ENCODE data around the gene SPOCK1. TPM values are rescaled to one million over a fixed set of nuclear protein-coding genes. Genes with fewer than 3 reads are reported as not detected.

SPOCK1 gene
- total and polyA plus RNA-seq, 7 donors = 4.2 to 52.7 (median 16.0) TPM

DNA sequence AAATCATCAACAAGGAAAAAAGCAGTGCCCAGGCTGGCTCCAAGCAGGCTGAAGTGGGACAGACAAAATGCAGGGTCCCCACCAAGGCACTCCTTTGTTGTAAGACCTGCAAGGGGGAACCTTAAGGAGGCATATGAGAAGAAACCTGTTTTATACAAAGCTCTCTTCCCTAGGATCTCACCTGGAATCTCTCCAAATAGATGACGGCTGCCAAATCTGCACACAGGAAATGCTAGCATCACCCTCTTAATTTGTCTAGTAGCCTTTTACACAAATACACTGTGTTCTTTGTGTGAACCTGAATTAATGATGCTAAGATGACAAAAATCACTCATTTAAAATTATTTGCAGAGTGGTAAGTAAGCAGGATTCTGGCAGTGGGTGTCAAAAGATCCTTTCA lies 280.2 kb downstream of the SPOCK1 start:
- Histone ChIP-seq H3K36me3 (ENCODE audit: insufficient read depth in 1 of 2, low read depth in 1 of 2) (no peaks in the 10 kb centered on the region), H3K27me3 (ENCODE audit: insufficient read depth in 3 of 3, low read length in 2 of 3) (peaks cover 0 to 2% (median 0%) of the 10 kb centered on the region in 3 donors), H3K4me3 (no peak overlapping the region), H3K4me1 (peaks cover 9% of the 10 kb centered on the region), H3K27ac (no peak overlapping the region), H3K9me3 (no peaks in the 10 kb centered on the region)
- TF ChIP-seq, protein P1, sequence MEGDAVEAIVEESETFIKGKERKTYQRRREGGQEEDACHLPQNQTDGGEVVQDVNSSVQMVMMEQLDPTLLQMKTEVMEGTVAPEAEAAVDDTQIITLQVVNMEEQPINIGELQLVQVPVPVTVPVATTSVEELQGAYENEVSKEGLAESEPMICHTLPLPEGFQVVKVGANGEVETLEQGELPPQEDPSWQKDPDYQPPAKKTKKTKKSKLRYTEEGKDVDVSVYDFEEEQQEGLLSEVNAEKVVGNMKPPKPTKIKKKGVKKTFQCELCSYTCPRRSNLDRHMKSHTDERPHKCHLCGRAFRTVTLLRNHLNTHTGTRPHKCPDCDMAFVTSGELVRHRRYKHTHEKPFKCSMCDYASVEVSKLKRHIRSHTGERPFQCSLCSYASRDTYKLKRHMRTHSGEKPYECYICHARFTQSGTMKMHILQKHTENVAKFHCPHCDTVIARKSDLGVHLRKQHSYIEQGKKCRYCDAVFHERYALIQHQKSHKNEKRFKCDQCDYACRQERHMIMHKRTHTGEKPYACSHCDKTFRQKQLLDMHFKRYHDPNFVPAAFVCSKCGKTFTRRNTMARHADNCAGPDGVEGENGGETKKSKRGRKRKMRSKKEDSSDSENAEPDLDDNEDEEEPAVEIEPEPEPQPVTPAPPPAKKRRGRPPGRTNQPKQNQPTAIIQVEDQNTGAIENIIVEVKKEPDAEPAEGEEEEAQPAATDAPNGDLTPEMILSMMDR (IDR thresholded peaks at IDR 0.05) = no peak
- ATAC-seq (no peak), DNase-seq (no peak)
- 22 to 42% (median 24%) methylated on average over 1 of the region's 1 CpG for WGBS, 3 donors
- intact Hi-C loops (cut with DNase I) = loop anchor here (5.0 to 10.0 kb wide), 2 partner anchors 412 to 414 kb away; no protein-coding TSS in a partner anchor

DNA sequence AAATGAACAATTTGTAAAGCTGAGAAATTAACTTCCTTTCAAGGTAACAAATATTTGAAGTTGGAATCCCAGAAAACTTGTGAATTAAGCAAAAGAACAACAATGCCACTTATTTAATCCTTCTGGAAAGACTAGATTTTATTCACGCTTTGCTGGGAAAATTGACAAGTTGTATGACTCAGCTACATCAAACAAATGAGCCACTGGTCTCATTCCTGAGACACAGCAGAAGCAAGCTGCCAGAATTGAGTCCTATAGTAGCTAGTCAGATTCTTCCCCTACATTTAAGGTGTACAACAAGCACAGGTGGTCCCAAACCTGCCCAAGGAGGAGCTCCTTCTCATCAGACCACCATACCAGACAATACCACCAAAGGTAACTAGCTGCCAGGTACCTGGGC lies 280.7 kb downstream of the SPOCK1 start:
- Histone ChIP-seq H3K4me1 (peaks cover 9% of the 10 kb centered on the region), H3K9me3 (no peaks in the 10 kb centered on the region), H3K4me3 (no peak overlapping the region), H3K27ac (no peak overlapping the region), H3K27me3 (ENCODE audit: insufficient read depth in 3 of 3, low read length in 2 of 3) (peaks cover 0 to 2% (median 0%) of the 10 kb centered on the region in 3 donors), H3K36me3 (ENCODE audit: insufficient read depth in 1 of 2, low read depth in 1 of 2) (no peaks in the 10 kb centered on the region)
- no peak for DNase-seq
- intact Hi-C loops (cut with DNase I) = loop anchor here (5.0 to 10.0 kb wide), 2 partner anchors 411 to 414 kb away; no protein-coding TSS in a partner anchor
- no peak for ATAC-seq
- 0% methylated on average over 1 of the region's 1 CpG for WGBS, 3 donors
- TF ChIP-seq, protein P1 (IDR thresholded peaks at IDR 0.05) = no peak

DNA sequence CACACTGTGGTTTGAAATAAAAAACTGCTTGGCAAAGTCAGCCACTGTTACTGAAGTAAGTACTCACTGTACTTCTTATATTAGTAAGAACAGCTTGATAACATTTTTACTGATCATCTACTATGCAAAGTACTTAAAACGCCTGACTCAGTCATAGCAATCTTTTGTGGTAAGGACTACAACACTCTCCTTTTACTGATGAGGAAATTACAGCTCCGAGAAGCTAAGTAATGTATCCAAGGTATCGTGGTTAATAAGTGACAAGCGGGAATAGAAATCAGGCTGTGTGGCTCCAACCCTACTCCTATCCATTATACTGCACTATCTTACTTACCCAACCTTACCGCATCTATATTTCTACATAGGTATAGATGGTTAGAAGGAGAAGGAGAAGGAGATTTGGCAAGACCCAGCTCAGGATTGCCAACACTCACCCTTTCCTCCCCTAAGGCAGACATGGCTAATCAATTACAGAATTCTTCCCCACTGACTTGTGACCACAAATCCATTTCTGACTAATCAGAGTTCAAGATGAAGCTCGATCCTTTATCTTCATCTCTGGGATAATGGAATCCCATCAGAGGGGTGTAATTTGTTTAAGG lies 281.4 kb downstream of the SPOCK1 start:
- peaks cover 9% of the 10 kb centered on the region for H3K4me1 ChIP-seq
- intact Hi-C loops (cut with DNase I) = loop anchor here (5.0 to 10.0 kb wide), 2 partner anchors 410 to 413 kb away; no protein-coding TSS in a partner anchor
- TF ChIP-seq, protein P1 (IDR thresholded peaks at IDR 0.05) = no peak
- no peak for ATAC-seq
- DNase-seq = no peak
- peaks cover 0 to 2% (median 0%) of the 10 kb centered on the region in 3 donors for H3K27me3 ChIP-seq (ENCODE audit: insufficient read depth in 3 of 3, low read length in 2 of 3)
- no peaks in the 10 kb centered on the region for H3K36me3 ChIP-seq (ENCODE audit: insufficient read depth in 1 of 2, low read depth in 1 of 2)
- H3K9me3 ChIP-seq = no peaks in the 10 kb centered on the region
- 83 to 90% (median 89%) methylated on average over 6 of the region's 6 CpGs for WGBS, 3 donors
- no peak overlapping the region for H3K4me3 ChIP-seq
- H3K27ac ChIP-seq = no peak overlapping the region

DNA sequence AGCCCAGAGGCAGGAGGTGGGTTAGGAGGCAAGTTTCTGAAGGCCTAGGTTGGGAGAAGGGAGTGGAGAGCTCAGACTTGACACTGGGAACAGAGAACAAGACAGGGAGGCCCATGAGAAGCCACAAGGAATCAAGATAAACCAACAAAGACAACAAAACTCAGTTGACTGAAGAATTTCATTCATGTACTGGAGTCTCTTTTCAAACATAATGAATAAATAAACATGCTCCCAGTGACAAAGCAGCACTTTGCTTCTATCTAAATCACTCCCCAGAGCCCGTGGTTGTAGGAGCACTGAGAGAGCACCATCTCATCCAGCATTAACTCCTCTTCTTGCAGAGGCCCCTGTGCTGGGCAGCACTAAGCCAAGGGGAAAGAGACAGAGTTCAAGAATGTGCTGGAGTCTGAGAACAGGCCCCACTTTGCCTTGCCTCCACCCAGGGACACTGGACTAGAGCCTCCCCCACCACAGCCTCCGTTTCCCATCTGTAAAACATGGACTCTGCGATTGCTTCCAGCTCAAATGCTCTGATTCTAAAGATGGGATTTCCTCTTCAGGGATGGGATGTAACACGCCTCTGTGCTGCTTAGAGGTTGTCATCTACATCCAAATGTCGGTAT lies 282.0 kb downstream of the SPOCK1 start:
- WGBS, 3 donors = 76 to 87% (median 83%) methylated on average over 5 of the region's 5 CpGs
- no peak for ATAC-seq
- TF ChIP-seq, protein P1 (IDR thresholded peaks at IDR 0.05) = no peak

More for the DNA sequence above, 282.0 kb downstream of the SPOCK1 start:
- Histone ChIP-seq H3K4me3 (no peak overlapping the region), H3K36me3 (ENCODE audit: insufficient read depth in 1 of 2, low read depth in 1 of 2) (no peaks in the 10 kb centered on the region), H3K9me3 (no peaks in the 10 kb centered on the region), H3K27ac (no peak overlapping the region), H3K27me3 (ENCODE audit: insufficient read depth in 3 of 3, low read length in 2 of 3) (no peaks in the 10 kb centered on the region), H3K4me1 (peaks cover 9% of the 10 kb centered on the region)
- intact Hi-C loops (cut with DNase I) = loop anchor here (5.0 to 10.0 kb wide), 2 partner anchors 410 to 412 kb away; no protein-coding TSS in a partner anchor
- DNase-seq = no peak
